Spleen (tissue), 13 donors: ENCODE data around the gene SPRYD4. TPM values are rescaled to one million over a fixed set of nuclear protein-coding genes. Genes with fewer than 3 reads are reported as not detected.

Source experiments
- DNase-seq: peaks from one replicate; pipeline ENCODE4 v3.0.0-alpha.2; 2020
- H3K27ac ChIP-seq, 8 donors: fragments of 200-600 bp; sonication (generic) in 7 of 8; 1 replicate in 4 of 8; 2 replicates in 4 of 8; pipeline versions ENCODE4 v1.5.0 to v1.8.0; 2016 to 2021; ENCODE audit warnings: inconsistent platforms in 4 of 8, mild to moderate bottlenecking in 4 of 8, moderate library complexity in 1 of 8
- H3K27me3 ChIP-seq, 7 donors: fragments of 200-600 bp; sonication (generic) in 6 of 7; replicated peaks in 1 of 7; 1 replicate in 4 of 7; 2 replicates in 3 of 7; pipeline versions ENCODE4 v1.5.0 to v1.8.0; 2016 to 2021; ENCODE audit warnings: inconsistent platforms in 3 of 7, mild to moderate bottlenecking in 1 of 7
- H3K36me3 ChIP-seq, 6 donors: fragments of 200-600 bp; sonication (generic) in 5 of 6; 1 replicate in 4 of 6; 2 replicates in 2 of 6; pipeline versions ENCODE4 v1.5.0 to v1.8.0; 2016 to 2021; ENCODE audit warnings: inconsistent platforms in 2 of 6
- H3K4me1 ChIP-seq, 6 donors: fragments of 200-600 bp; sonication (generic) in 5 of 6; 1 replicate in 3 of 6; 2 replicates in 3 of 6; pipeline versions ENCODE4 v1.5.0 to v1.8.0; 2016 to 2021; ENCODE audit warnings: inconsistent platforms in 3 of 6
- H3K4me3 ChIP-seq, 8 donors: fragments of 200-600 bp; sonication (generic) in 7 of 8; 1 replicate in 4 of 8; 2 replicates in 4 of 8; pipeline versions ENCODE4 v1.5.0 to v1.8.0; 2016 to 2021; ENCODE audit warnings: inconsistent platforms in 4 of 8, mild to moderate bottlenecking in 4 of 8, moderate library complexity in 2 of 8
- H3K9me3 ChIP-seq, 8 donors: fragments of 200-600 bp; sonication (generic) in 7 of 8; 1 replicate in 4 of 8; 2 replicates in 4 of 8; pipeline versions ENCODE4 v1.5.0 to v1.8.0; 2016 to 2021; ENCODE audit warnings: inconsistent platforms in 4 of 8
- POLR2A ChIP-seq, 3 donors: fragments of 450-650 bp; IDR thresholded peaks; one replicate each; pipeline ENCODE4 v1.5.1; 2017; ENCODE audit warnings: antibody characterized with exemption in 3 of 3, mild to moderate bottlenecking in 1 of 3
- POLR2AphosphoS5 ChIP-seq, 3 donors: sonication (generic); formaldehyde crosslinking; IDR thresholded peaks; one replicate each; pipeline ENCODE4 v1.5.1; 2017; ENCODE audit warnings: antibody characterized with exemption in 3 of 3
- WGBS, 5 donors: extraction: QIAGEN DNeasy Blood & Tissue Kit in 3 of 5; methylation state at CpG; one replicate each; pipeline versions ENCODE4 v1.1.5 to v1.1.7; 2013 to 2018; 5-methylcytosine and 5-hydroxymethylcytosine counted together
- intact Hi-C: fragments of 100-400 bp; cut with DNase I; formaldehyde crosslinking; loops from one replicate; pipeline ENCODE4 v1.15.0; 2023; ENCODE audit warnings: low total_unique reads
- long read RNA-seq, 2 donors: transcript quantifications; one replicate each; lab custom pipeline, GENCODE V29; 2026
- polyA plus RNA-seq, 3 donors: library from polyadenylated mRNA; stranded (reverse); fragments of 200-250 nt; gene quantifications; one replicate each; pipeline ENCODE4 v1.2.1, GENCODE V29; 2013
- total RNA-seq, 7 donors: library from RNA; depleted of rRNA in 3 of 7; stranded (reverse); fragments of >200 nt in 3 of 7; fragmentation: NEBNext Ultra II Directional in 4 of 7; extraction: Animal tissue kit (Norgen Biotek cat#: 25700) in 4 of 7; gene quantifications; one replicate each; pipeline versions ENCODE4 v1.1.0 to v1.2.1, GENCODE V29; 2016 to 2021
- TF ChIP-seq, protein P1 (sequence below), 11 experiments: fragments of 200-600 bp in 7 of 11; fragments of 450-650 bp in 4 of 11; sonication (generic) in 4 of 11; IDR thresholded peaks in 8 of 11; conservative IDR thresholded peaks in 3 of 11; 1 replicate in 7 of 11; 2 replicates in 4 of 11; pipeline versions ENCODE4 v1.4.0 to v1.8.0; 2016 to 2021; ENCODE audit warnings: antibody characterized with exemption in 11 of 11, inconsistent platforms in 4 of 11, mild to moderate bottlenecking in 1 of 11
- donor health status: healthy with polysubstance abuse.
- donor health status: DM: no; HTN: no; CAD: no; lungs with moderate emphysema.
- donor health status: DM: no; HTN: no; CAD: no.
- donor health status: Bipolar disorder and iron deficiency.
- donor health status: healthy.
- donor health status: DM: no; HTN: no; CAD: no.
- donor health status: DM: yes; HTN: yes; CAD: no.

The SPRYD4 gene
- total RNA-seq (1 to 10 TPM; 2.8 to 4.9 (median 4.2) TPM), polyA plus RNA-seq (1 to 10 TPM; 1.4 to 2.5 (median 1.8) TPM)
- long read RNA-seq, donor 1, full-length matches to known transcripts, result 4 of 4 reads
- long read RNA-seq, donor 1, partial matches to known transcripts, result 0 of 4 reads
- long read RNA-seq, donor 1, other reads (novel, unspliced or antisense), result 0 of 4 reads
- long read RNA-seq, donor 2, full-length matches to known transcripts, result 7 of 7 reads
- long read RNA-seq, donor 2, partial matches to known transcripts, result 0 of 7 reads
- long read RNA-seq, donor 2, other reads (novel, unspliced or antisense), result 0 of 7 reads

DNA sequence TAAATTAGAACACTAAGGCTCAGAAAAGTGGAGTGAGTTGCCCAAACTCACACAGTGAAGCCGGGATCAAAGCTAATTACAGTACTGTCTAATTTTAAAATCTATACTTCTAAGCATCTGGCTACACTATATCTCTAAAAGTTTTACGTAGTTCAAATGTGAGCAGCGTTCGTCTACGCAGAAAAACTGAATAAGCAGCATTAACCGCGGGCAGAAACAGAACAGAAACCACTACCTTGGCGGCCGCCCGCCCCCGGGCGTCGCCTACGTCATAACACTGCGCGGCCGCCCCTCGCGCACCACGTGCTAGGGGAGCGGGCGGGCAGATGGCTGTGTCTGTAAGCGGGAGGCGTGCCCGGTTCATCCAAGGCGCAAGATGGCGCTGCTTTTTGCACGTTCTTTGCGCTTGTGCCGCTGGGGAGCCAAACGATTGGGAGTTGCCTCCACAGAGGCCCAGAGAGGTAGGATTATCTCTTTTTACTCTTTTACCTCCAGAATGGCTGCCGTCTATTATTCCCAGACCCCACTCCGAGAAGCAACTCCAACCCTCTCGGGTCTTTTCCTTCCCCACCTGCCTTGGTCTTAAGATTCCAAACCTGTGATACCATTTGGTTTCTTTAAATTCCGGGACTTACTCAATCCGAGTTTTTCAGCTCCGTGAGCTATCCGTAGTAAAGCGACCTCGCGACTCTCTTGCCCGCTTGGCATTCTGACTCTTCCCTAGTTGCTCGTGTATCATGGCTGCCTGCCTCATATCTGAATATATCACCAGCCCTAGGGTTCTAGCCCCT is at the start of gene SPRYD4:
TSS of gene SPRYD4 (plus strand) at position 363 of the 791 bp plus-strand sequence. CDS start at position 377, 14 bp downstream.
- H3K27me3 ChIP-seq, result no peaks in the 10 kb centered on the region
- H3K4me1 ChIP-seq, result peaks cover 16 to 59% (median 41%) of the 10 kb centered on the region in 6 donors
- H3K9me3 ChIP-seq, result no peaks in the 10 kb centered on the region
- WGBS, 5 donors, result 0 to 1% (median 1%) methylated on average over 35 to 43 of the region's 43 CpGs
- H3K27ac ChIP-seq, result peak within 1 kb of the TSS; percentile 87 to 98 (median 93)
- peak; percentile 98 for DNase-seq
- TF ChIP-seq POLR2AphosphoS5 (IDR thresholded peaks at IDR 0.05), result peak; percentile 97 to 99 (median 98)
- TF ChIP-seq, protein P1, sequence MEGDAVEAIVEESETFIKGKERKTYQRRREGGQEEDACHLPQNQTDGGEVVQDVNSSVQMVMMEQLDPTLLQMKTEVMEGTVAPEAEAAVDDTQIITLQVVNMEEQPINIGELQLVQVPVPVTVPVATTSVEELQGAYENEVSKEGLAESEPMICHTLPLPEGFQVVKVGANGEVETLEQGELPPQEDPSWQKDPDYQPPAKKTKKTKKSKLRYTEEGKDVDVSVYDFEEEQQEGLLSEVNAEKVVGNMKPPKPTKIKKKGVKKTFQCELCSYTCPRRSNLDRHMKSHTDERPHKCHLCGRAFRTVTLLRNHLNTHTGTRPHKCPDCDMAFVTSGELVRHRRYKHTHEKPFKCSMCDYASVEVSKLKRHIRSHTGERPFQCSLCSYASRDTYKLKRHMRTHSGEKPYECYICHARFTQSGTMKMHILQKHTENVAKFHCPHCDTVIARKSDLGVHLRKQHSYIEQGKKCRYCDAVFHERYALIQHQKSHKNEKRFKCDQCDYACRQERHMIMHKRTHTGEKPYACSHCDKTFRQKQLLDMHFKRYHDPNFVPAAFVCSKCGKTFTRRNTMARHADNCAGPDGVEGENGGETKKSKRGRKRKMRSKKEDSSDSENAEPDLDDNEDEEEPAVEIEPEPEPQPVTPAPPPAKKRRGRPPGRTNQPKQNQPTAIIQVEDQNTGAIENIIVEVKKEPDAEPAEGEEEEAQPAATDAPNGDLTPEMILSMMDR (IDR thresholded peaks at IDR 0.05 in 8 of 11, conservative IDR thresholded peaks at IDR 0.05 in 3 of 11), result peak in 9 of 11 experiments; percentile 18 to 71 (median 45)
- peak; percentile 54 to 96 (median 69) for TF ChIP-seq POLR2A (IDR thresholded peaks at IDR 0.05)
- peak within 1 kb of the TSS; percentile 64 to 97 (median 78) for H3K4me3 ChIP-seq
- H3K36me3 ChIP-seq, result peaks cover 0 to 24% (median 3%) of the 10 kb centered on the region in 6 donors
- intact Hi-C loops, result loop anchor here (10.0 kb wide), 1 partner anchor 134 kb away; the partner anchor contains the start of genes IL23A and PAN2

DNA sequence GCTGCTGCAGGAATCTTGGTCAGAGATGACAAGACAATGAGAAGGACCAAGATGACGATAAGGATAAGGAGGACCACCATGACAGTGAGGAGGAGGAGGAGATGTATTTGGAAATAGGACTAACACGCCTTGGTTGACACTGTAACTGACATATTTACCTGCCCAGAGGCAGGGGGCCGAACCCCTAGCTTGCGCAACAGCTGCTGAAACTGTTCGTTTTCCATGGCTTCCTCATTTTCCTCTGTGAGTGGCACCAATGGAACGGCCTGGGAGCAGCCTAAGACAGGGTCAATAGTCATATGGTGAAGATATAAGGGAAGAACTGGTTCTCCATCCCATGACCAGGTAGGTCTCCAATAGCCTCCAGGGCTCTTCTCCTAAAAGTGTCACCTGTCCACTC is 48.0 kb upstream of the SPRYD4 start:
- H3K9me3 ChIP-seq, result no peaks in the 10 kb centered on the region
- no peak for DNase-seq
- no peak overlapping the region for H3K27ac ChIP-seq
- H3K27me3 ChIP-seq, result no peaks in the 10 kb centered on the region
- TF ChIP-seq POLR2A (IDR thresholded peaks at IDR 0.05), result no peak
- TF ChIP-seq, protein P1 (IDR thresholded peaks at IDR 0.05 in 8 of 11, conservative IDR thresholded peaks at IDR 0.05 in 3 of 11), result no peak
- no peak for TF ChIP-seq POLR2AphosphoS5 (IDR thresholded peaks at IDR 0.05)
- no peak overlapping the region for H3K4me3 ChIP-seq
- H3K36me3 ChIP-seq, result peaks cover 0 to 99% (median 56%) of the 10 kb centered on the region in 6 donors
- WGBS, 5 donors, result 63 to 89% (median 77%) methylated on average over 6 of the region's 6 CpGs
- no peaks in the 10 kb centered on the region for H3K4me1 ChIP-seq
- intact Hi-C loops, result no loop called here

DNA sequence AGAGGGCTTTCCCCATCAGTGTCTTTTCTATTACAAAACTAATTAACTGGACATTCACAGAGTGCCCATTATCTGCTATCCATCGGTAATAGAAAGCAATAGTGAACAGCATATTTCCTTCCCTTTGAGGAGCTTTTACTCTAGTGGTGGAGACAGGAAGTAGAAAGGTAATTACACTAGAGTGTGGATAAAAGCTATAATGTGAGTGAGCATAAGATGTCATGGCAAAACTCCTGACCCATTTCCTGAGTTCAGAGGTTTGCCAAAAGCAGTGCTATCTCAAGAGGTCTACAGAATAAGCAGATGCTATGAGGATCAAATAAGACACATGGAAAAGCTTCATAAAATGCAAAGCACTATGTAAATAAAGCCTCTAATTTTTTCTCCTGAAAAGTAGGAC is 43.2 kb upstream of the SPRYD4 start:
- WGBS, 5 donors, result 48 to 63% (median 60%) methylated on average over 1 of the region's 1 CpG
- H3K27ac ChIP-seq, result no peak overlapping the region
- intact Hi-C loops, result no loop called here

More for the DNA sequence above, 43.2 kb upstream of the SPRYD4 start:
- H3K27me3 ChIP-seq, result no peaks in the 10 kb centered on the region
- TF ChIP-seq POLR2A (IDR thresholded peaks at IDR 0.05) (no peak), POLR2AphosphoS5 (IDR thresholded peaks at IDR 0.05) (no peak)
- TF ChIP-seq, protein P1 (IDR thresholded peaks at IDR 0.05 in 8 of 11, conservative IDR thresholded peaks at IDR 0.05 in 3 of 11), result no peak
- H3K36me3 ChIP-seq, result peaks cover 6 to 98% (median 66%) of the 10 kb centered on the region in 6 donors
- no peak for DNase-seq
- no peak overlapping the region for H3K4me3 ChIP-seq
- no peaks in the 10 kb centered on the region for H3K9me3 ChIP-seq
- H3K4me1 ChIP-seq, result no peaks in the 10 kb centered on the region
